Renal cortex interstitium (tissue), 11 donors: ENCODE data around the gene TERT. TPM values are rescaled to one million over a fixed set of nuclear protein-coding genes. Genes with fewer than 3 reads are reported as not detected.
"Not testable (repeated sequence)": the region's sequence is repeated elsewhere in the genome, so short reads cannot be mapped to it uniquely, and the experiment has no call there.

Source experiments
- DNase-seq, 11 donors: peaks; one replicate each; pipeline ENCODE4 v3.0.0-alpha.2; 2013; ENCODE audit warnings: low read depth in 9 of 11, low spot score in 4 of 11; ENCODE audit errors: extremely low read depth in 1 of 11
- polyA plus RNA-seq, 3 donors: library from polyadenylated mRNA; unstranded; fragments of 120-200 nt; gene quantifications; one replicate each; pipeline ENCODE4 v1.2.1, GENCODE V29; 2013; ENCODE audit not compliant: insufficient read length in 3 of 3

The TERT gene
- polyA plus RNA-seq, 3 donors, result 0.36 to 0.67 (median 0.56) TPM

GRCh38 chr5:1284336-1284970 is 10.4 kb downstream of the TERT start:
- DNase-seq, result not testable (repeated sequence)

DNA sequence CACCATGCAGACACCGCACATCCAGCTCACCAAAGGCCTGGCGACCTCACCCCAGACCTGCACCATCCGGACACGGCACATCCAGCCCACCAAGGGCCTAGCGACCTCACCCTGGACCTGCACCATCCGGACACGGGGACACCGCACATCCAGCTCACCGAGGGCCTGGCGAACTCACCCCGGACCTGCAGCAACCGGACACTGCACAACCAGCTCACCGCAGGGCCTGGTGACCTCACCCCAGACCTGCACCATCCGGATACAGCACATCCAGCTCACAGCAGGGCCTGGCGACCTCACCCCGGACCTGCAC is 11.2 kb downstream of the TERT start:
- DNase-seq, result not testable (repeated sequence)

DNA sequence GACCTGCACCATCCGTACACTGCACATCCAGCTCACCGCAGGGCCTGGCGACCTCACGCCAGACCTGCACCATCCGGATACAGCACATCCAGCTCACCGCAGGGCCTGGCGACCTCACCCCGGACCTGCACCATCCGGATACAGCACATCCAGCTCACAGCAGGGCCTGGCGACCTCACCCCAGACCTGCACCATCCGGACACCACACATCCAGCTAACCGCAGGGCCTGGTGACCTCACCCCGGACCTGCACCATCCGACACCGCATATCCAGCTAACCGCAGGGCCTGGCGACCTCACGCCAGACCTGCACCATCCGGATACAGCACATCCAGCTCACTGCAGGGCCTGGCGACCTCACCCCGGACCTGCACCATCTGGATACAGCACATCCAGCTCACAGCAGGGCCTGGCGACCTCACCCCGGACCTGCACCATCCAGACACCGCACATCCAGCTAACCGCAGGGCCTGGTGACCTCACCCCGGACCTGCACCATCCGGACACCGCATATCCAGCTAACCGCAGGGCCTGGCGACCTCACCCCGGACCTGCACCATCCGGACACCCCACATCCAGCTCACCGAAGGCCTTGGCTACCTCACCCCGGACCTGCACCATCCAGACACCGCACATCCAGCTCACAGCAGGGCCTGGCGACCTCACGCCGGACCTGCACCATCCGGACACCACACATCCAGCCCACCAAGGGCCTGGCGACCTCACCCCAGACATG is 11.7 kb downstream of the TERT start:
- DNase-seq, result not testable (repeated sequence)

DNA sequence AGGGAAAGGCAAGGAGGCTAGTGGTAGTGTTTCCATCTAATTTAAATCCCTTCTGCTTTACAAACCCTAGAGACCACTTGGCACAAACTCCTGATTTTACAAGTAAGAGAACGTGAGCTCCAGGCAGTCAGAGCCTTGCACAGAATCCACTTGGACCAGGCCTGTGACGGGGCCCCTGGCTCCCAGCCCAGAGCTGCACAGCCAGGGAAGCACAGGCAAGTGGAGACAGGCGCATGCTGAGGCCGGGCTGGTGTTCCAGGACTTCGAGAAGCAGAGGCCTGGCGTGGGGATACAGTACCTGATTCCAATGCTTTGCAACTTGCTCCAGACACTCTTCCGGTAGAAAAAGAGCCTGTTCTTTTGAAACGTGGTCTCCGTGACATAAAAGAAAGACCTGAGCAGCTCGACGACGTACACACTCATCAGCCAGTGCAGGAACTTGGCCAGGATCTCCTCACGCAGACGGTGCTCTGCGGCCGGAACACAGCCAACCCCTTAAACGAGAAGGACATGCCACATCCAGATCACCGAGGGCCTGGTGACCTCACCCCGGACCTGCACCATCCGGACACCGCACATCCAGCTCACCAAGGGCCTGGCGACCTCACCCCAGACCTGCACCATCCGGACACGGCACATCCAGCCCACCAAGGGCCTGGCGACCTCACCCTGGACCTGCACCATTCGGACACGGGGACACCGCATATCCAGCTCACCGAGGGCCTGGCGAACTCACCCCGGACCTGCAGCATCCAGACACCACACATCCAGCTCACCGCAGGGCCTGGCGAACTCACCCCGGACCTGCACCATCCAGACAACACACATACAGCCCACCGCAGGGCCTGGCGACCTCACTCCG is 12.5 kb downstream of the TERT start:
- no peak for DNase-seq

- no peak for DNase-seq
Observed at GRCh38 chr5:1281038-1281882, 13.6 kb downstream of the TERT start.

GRCh38 chr5:1280177-1281037 is 14.5 kb downstream of the TERT start:
- no peak for DNase-seq

- no peak for DNase-seq
Observed at GRCh38 chr5:1279443-1280151, 15.3 kb downstream of the TERT start.

GRCh38 chr5:1278656-1279442 is 16.0 kb downstream of the TERT start:
- no peak for DNase-seq

GRCh38 chr5:1278216-1278615 is 16.7 kb downstream of the TERT start:
- DNase-seq, result no peak

GRCh38 chr5:1277781-1278180 is 17.1 kb downstream of the TERT start:
- no peak for DNase-seq

- no peak for DNase-seq
Observed at GRCh38 chr5:1277331-1277730, 17.5 kb downstream of the TERT start.

GRCh38 chr5:1276930-1277329 is 17.9 kb downstream of the TERT start:
- DNase-seq, result no peak

- not testable (repeated sequence) for DNase-seq
Observed at GRCh38 chr5:1275397-1276391, 19.2 kb downstream of the TERT start.

GRCh38 chr5:1274471-1274870 is 20.4 kb downstream of the TERT start:
- DNase-seq, result no peak

- DNase-seq, result no peak
Observed at GRCh38 chr5:1273745-1274144, 21.1 kb downstream of the TERT start.

GRCh38 chr5:1272201-1272600 is 22.7 kb downstream of the TERT start:
- no peak for DNase-seq
